Upper lobe of left lung (tissue), 6 donors: Measurements from ENCODE around the gene OPALIN. TPM values are rescaled to one million over a fixed set of nuclear protein-coding genes. Genes with fewer than 3 reads are reported as not detected.

Experiments
- ATAC-seq, 2 donors: fragments of 200-7000 bp; cut with Tn5 transposase; one replicate each; pipeline ENCODE4 v1.9.1; 2022; ENCODE audit warnings: mild to moderate bottlenecking in 2 of 2, moderate library complexity in 2 of 2; ENCODE audit not compliant: low FRiP score in 2 of 2
- DNase-seq, 2 donors: peaks; one replicate each; pipeline ENCODE4 v3.0.0-alpha.2; 2019 to 2020
- H3K27ac ChIP-seq, 4 donors: fragments of 200-600 bp; sonication (generic); one replicate each; pipeline ENCODE4 v1.5.1; 2016 to 2019
- H3K27me3 ChIP-seq, 4 donors: fragments of 200-600 bp; sonication (generic); one replicate each; pipeline ENCODE4 v1.5.1; 2017 to 2019
- H3K36me3 ChIP-seq, 4 donors: fragments of 200-600 bp; sonication (generic); one replicate each; pipeline ENCODE4 v1.5.1; 2016 to 2019
- H3K4me1 ChIP-seq, 4 donors: fragments of 200-600 bp; sonication (generic); one replicate each; pipeline ENCODE4 v1.5.1; 2018 to 2019
- H3K4me3 ChIP-seq, 4 donors: fragments of 200-600 bp; sonication (generic); one replicate each; pipeline ENCODE4 v1.5.1; 2017 to 2019; ENCODE audit warnings: mild to moderate bottlenecking in 2 of 4, moderate library complexity in 1 of 4
- H3K9me3 ChIP-seq, 4 donors: fragments of 200-600 bp; sonication (generic); one replicate each; pipeline ENCODE4 v1.5.1; 2018 to 2019
- EP300 ChIP-seq, 4 donors: sonication (generic); formaldehyde crosslinking; IDR thresholded peaks; one replicate each; pipeline ENCODE4 v1.5.1; 2017; ENCODE audit warnings: antibody characterized with exemption in 4 of 4, control low read depth in 2 of 4
- POLR2A ChIP-seq, 4 donors: fragments of 450-650 bp; IDR thresholded peaks; one replicate each; pipeline ENCODE4 v1.5.1; 2016 to 2017; ENCODE audit warnings: antibody characterized with exemption in 4 of 4, mild to moderate bottlenecking in 2 of 4
- POLR2AphosphoS5 ChIP-seq, 2 donors: sonication (generic); formaldehyde crosslinking; IDR thresholded peaks; one replicate each; pipeline ENCODE4 v1.5.1; 2017; ENCODE audit warnings: antibody characterized with exemption in 2 of 2
- WGBS, 2 donors: methylation state at CpG; one replicate each; pipeline ENCODE4 v1.1.5; 2017 to 2018; 5-methylcytosine and 5-hydroxymethylcytosine counted together
- total RNA-seq, 6 donors: library from RNA; depleted of rRNA in 4 of 6; stranded (reverse); fragments of >200 nt in 4 of 6; gene quantifications; one replicate each; pipeline versions ENCODE4 v1.1.0 to v1.2.1, GENCODE V29; 2016 to 2021
- TF ChIP-seq, protein P1 (sequence below), 6 experiments: fragments of 450-650 bp in 4 of 6; fragments of 200-600 bp in 2 of 6; sonication (generic) in 2 of 6; IDR thresholded peaks; one replicate each; pipeline ENCODE4 v1.5.1; 2016 to 2019; ENCODE audit warnings: antibody characterized with exemption in 6 of 6
- donor health status: DM: no; HTN: no; CAD: no; lungs with moderate emphysema.
- donor health status: DM: no; HTN: yes; CAD: no; lungs with severe emphysema.

The OPALIN gene
- total RNA-seq, 6 donors from 2014 or later = not detected

DNA sequence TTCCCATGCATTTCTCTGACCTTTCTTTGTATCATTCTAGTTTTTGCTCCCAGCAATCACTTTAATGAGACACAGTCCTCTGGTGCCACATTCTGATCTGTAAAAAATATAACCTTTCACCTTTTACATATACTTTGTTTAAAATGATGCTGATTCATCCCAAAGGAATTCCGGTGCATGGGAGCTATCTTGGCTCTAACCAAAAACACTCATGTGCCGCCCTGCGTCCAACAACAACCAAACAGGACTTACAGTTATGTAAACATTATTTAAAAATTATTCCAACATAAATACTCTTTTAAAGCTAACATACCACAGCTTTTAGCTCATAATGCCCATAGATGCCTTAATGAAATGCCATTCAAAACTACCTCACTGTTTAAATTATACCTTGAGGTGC, 7.7 kb upstream of the OPALIN start:
- Histone ChIP-seq H3K36me3 (no peaks in the 10 kb centered on the region), H3K27ac (no peak overlapping the region), H3K4me1 (no peaks in the 10 kb centered on the region), H3K9me3 (no peaks in the 10 kb centered on the region), H3K4me3 (no peak overlapping the region), H3K27me3 (peaks cover 0 to 2% (median 0%) of the 10 kb centered on the region in 4 donors)
- TF ChIP-seq POLR2AphosphoS5 (IDR thresholded peaks at IDR 0.05) = no peak
- DNase-seq = no peak
- 27 to 59% methylated on average over 3 of the region's 3 CpGs for WGBS, 2 donors
- ATAC-seq = no peak

DNA sequence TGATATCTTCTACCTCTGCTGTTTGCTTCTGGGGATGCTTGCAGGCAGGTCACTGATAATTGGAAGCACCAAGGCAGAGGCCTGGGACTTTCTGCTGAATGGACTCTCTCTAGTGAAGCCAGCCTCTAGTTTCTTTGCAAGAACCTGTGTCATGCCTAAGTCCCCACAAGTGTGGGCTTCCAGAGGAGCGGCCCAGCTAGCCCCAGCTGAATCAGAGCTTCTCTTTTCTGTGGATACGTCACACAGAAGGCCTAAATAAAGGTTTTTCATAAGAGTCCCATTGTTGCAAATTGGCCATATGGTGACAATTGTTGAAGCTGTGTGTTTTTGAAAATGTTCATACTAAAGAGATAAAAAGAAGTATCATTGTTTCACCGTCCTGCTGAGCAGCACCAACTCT, 6.8 kb upstream of the OPALIN start:
- WGBS, 2 donors = 74 to 96% methylated on average over 3 of the region's 3 CpGs
- DNase-seq = no peak

DNA sequence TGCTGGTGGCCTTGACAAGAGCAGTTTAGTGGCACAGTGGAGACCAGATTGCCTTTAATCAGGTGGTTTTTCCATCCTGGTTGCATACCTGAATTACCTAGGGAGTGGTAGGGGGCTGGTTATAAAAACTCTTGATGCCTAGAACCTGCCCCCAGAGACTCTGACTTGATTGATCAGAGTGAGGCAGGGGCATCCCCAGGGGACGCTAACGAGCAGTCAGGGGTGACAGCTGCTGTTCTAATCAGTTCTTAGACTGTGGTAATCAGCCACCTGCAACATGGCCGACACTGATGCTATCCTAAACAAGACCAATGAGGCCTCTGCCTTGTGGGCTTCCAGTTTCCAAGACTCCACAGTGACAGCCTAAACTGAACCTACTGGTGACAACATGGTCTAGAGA, 2.0 kb upstream of the OPALIN start:
- Histone ChIP-seq H3K4me3 (no peak overlapping the region), H3K27ac (no peak overlapping the region), H3K36me3 (no peaks in the 10 kb centered on the region), H3K27me3 (no peaks in the 10 kb centered on the region), H3K4me1 (no peaks in the 10 kb centered on the region), H3K9me3 (no peaks in the 10 kb centered on the region)
- TF ChIP-seq, protein P1, sequence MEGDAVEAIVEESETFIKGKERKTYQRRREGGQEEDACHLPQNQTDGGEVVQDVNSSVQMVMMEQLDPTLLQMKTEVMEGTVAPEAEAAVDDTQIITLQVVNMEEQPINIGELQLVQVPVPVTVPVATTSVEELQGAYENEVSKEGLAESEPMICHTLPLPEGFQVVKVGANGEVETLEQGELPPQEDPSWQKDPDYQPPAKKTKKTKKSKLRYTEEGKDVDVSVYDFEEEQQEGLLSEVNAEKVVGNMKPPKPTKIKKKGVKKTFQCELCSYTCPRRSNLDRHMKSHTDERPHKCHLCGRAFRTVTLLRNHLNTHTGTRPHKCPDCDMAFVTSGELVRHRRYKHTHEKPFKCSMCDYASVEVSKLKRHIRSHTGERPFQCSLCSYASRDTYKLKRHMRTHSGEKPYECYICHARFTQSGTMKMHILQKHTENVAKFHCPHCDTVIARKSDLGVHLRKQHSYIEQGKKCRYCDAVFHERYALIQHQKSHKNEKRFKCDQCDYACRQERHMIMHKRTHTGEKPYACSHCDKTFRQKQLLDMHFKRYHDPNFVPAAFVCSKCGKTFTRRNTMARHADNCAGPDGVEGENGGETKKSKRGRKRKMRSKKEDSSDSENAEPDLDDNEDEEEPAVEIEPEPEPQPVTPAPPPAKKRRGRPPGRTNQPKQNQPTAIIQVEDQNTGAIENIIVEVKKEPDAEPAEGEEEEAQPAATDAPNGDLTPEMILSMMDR (IDR thresholded peaks at IDR 0.05) = no peak
- TF ChIP-seq POLR2A (IDR thresholded peaks at IDR 0.05) (no peak), POLR2AphosphoS5 (IDR thresholded peaks at IDR 0.05) (no peak), EP300 (IDR thresholded peaks at IDR 0.05) (no peak)
- DNase-seq (no peak), ATAC-seq (no peak)
- WGBS, 2 donors = 78 to 100% methylated on average over 1 to 3 of the region's 3 CpGs

More for the DNA sequence above, 6.8 kb upstream of the OPALIN start:
- TF ChIP-seq, protein P1 (IDR thresholded peaks at IDR 0.05) = no peak
- TF ChIP-seq EP300 (IDR thresholded peaks at IDR 0.05) = no peak
- TF ChIP-seq POLR2AphosphoS5 (IDR thresholded peaks at IDR 0.05) = no peak
- TF ChIP-seq POLR2A (IDR thresholded peaks at IDR 0.05) = no peak
- Histone ChIP-seq H3K36me3 (no peaks in the 10 kb centered on the region), H3K27ac (no peak overlapping the region), H3K4me3 (no peak overlapping the region), H3K4me1 (no peaks in the 10 kb centered on the region), H3K27me3 (peaks cover 0 to 1% (median 0%) of the 10 kb centered on the region in 4 donors), H3K9me3 (no peaks in the 10 kb centered on the region)
- no peak for ATAC-seq

DNA sequence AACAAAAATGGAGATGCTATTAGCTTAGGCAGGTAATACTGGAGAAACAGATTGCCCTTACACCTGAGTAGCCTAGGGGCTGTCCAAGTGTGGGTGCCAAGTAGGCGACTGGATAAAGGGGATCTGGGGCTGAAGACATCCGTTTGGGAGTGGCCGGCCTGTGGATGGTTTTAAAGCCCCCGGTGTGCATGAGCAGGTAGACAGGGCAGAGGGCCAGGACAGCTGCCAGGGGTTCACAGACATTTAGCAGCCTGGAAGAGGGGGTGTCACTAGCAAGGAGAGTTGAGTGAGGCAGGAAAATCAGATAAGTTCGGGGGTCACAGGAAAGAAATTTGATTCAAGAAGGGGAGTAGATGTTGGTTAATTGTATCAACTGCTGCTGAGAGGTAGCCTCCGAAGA, 1.5 kb upstream of the OPALIN start:
- Histone ChIP-seq H3K27me3 (no peaks in the 10 kb centered on the region), H3K36me3 (no peaks in the 10 kb centered on the region), H3K9me3 (no peaks in the 10 kb centered on the region), H3K4me3 (no peak overlapping the region), H3K27ac (no peak overlapping the region), H3K4me1 (no peaks in the 10 kb centered on the region)
- DNase-seq = no peak
- ATAC-seq = no peak
- no peak for TF ChIP-seq POLR2AphosphoS5 (IDR thresholded peaks at IDR 0.05)
- no peak for TF ChIP-seq EP300 (IDR thresholded peaks at IDR 0.05)
- TF ChIP-seq, protein P1 (IDR thresholded peaks at IDR 0.05) = no peak
- no peak for TF ChIP-seq POLR2A (IDR thresholded peaks at IDR 0.05)
- 88 to 91% methylated on average over 6 of the region's 6 CpGs for WGBS, 2 donors

DNA sequence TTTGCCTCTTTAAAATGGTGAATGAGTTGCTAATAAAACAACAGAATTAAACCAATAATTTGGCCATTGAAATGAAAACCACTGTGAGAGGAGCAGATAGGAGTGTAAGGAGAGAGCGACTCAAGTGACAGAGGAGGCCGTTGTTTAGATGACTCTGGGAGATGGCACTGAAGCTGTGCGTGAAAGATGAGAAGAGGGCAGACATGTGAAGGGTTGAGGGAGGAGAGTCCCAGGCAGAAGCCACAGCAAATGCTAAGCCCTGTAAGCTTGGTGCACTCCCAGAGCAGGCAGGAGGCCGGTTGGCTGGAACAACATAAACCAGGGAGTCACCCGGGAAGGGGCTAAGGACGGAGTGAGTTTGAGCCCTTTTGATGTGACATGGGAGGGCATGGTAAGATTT, 814 bp upstream of the OPALIN start:
- no peaks in the 10 kb centered on the region for H3K36me3 ChIP-seq
- 74 to 87% methylated on average over 6 of the region's 6 CpGs for WGBS, 2 donors
- H3K4me3 ChIP-seq = no peak overlapping the region
- no peaks in the 10 kb centered on the region for H3K9me3 ChIP-seq
- H3K27ac ChIP-seq = no peak overlapping the region
- TF ChIP-seq POLR2A (IDR thresholded peaks at IDR 0.05) = no peak
- no peak for TF ChIP-seq POLR2AphosphoS5 (IDR thresholded peaks at IDR 0.05)
- TF ChIP-seq EP300 (IDR thresholded peaks at IDR 0.05) = no peak
- TF ChIP-seq, protein P1 (IDR thresholded peaks at IDR 0.05) = no peak
- DNase-seq (no peak), ATAC-seq (no peak)
- H3K27me3 ChIP-seq = no peaks in the 10 kb centered on the region
- no peaks in the 10 kb centered on the region for H3K4me1 ChIP-seq
